Kidney epithelial cell (primary cell): ENCODE results near the gene ZNF365. TPM values are rescaled to one million over a fixed set of nuclear protein-coding genes. Genes with fewer than 3 reads are reported as not detected.
"Not testable (repeated sequence)": the region's sequence is repeated elsewhere in the genome, so short reads cannot be mapped to it uniquely, and the experiment has no call there.

Source experiments
- DNase-seq: peaks from one replicate; pipeline ENCODE4 v3.0.0-alpha.2; 2010; ENCODE audit warnings: low read depth
- H3K27me3 ChIP-seq: 2 replicates; pipeline ENCODE4 v1.6.0; 2011; ENCODE audit warnings: low read length; ENCODE audit not compliant: control insufficient read depth, insufficient read depth
- H3K36me3 ChIP-seq: 2 replicates; pipeline ENCODE4 v1.5.1; 2011; ENCODE audit warnings: low read length; ENCODE audit not compliant: control insufficient read depth, insufficient read depth
- H3K4me3 ChIP-seq: 2 replicates; pipeline ENCODE4 v1.5.1; 2011; ENCODE audit warnings: low read depth, mild to moderate bottlenecking, control low read depth, low read length
- CTCF ChIP-seq: IDR thresholded peaks from 2 replicates; pipeline ENCODE4 v1.5.1; 2011; ENCODE audit warnings: mild to moderate bottlenecking, moderate library complexity, low read length, control low read depth, inconsistent platforms; ENCODE audit not compliant: insufficient read depth, poor library complexity, severe bottlenecking
- total RNA-seq: library from RNA; depleted of rRNA; stranded (reverse); fragments of >200 nt; gene quantifications from 2 replicates; pipeline ENCODE4 v1.2.3, GENCODE V29; 2015

Gene ZNF365
- total RNA-seq, 1 donor from 2014 or later = 6.9 TPM

GRCh38 chr10:62373639-62373994, 552 bp upstream of the ZNF365 start:
- peak overlapping the region; percentile 72 for H3K4me3 ChIP-seq
- H3K27me3 ChIP-seq = no peaks in the 10 kb centered on the region
- no peak for TF ChIP-seq CTCF
- DNase-seq = no peak
- no peaks in the 10 kb centered on the region for H3K36me3 ChIP-seq

GRCh38 chr10:62374862-62375710, 917 bp downstream of the ZNF365 start:
- no peaks in the 10 kb centered on the region for H3K36me3 ChIP-seq
- H3K27me3 ChIP-seq = no peaks in the 10 kb centered on the region
- H3K4me3 ChIP-seq = peak overlapping the region; percentile 72
- no peak for TF ChIP-seq CTCF
- no peak for DNase-seq

- Histone ChIP-seq H3K4me3 (no peak overlapping the region), H3K27me3 (no peaks in the 10 kb centered on the region), H3K36me3 (no peaks in the 10 kb centered on the region)
- DNase-seq = no peak
- no peak for TF ChIP-seq CTCF
Measured at GRCh38 chr10:62376071-62377025, 2.2 kb downstream of the ZNF365 start.

- Histone ChIP-seq H3K27me3 (no peaks in the 10 kb centered on the region), H3K36me3 (no peaks in the 10 kb centered on the region), H3K4me3 (no peak overlapping the region)
- no peak for DNase-seq
- no peak for TF ChIP-seq CTCF
Measured at GRCh38 chr10:62377026-62377415, 2.9 kb downstream of the ZNF365 start.

GRCh38 chr10:62377966-62378365, 3.8 kb downstream of the ZNF365 start:
- no peak for TF ChIP-seq CTCF
- H3K27me3 ChIP-seq = no peaks in the 10 kb centered on the region
- no peak for DNase-seq
- no peaks in the 10 kb centered on the region for H3K36me3 ChIP-seq
- no peak overlapping the region for H3K4me3 ChIP-seq

- H3K36me3 ChIP-seq, DNase-seq, H3K4me3 ChIP-seq, H3K27me3 ChIP-seq: not testable (repeated sequence)
Measured at GRCh38 chr10:62378877-62379276, 4.7 kb downstream of the ZNF365 start.
